Peyer's patch (tissue), 4 donors: ENCODE measurements around the gene HDAC4. TPM values are rescaled to one million over a fixed set of nuclear protein-coding genes. Genes with fewer than 3 reads are reported as not detected.

Experiments used
- DNase-seq, 3 donors: peaks; one replicate each; pipeline ENCODE4 v3.0.0-alpha.2; 2017 to 2019
- H3K27ac ChIP-seq, 4 donors: fragments of 200-600 bp; sonication (generic); one replicate each; pipeline ENCODE4 v1.5.1; 2016 to 2019
- H3K27me3 ChIP-seq, 2 donors: fragments of 200-600 bp; sonication (generic); one replicate each; pipeline ENCODE4 v1.5.1; 2019
- H3K36me3 ChIP-seq, 3 donors: fragments of 200-600 bp; sonication (generic); one replicate each; pipeline ENCODE4 v1.5.1; 2016 to 2019
- H3K4me1 ChIP-seq, 4 donors: fragments of 200-600 bp; sonication (generic); one replicate each; pipeline ENCODE4 v1.5.1; 2016 to 2019
- H3K4me3 ChIP-seq, 4 donors: fragments of 200-600 bp; sonication (generic); 1 replicate in 3 of 4; 2 replicates in 1 of 4; pipeline ENCODE4 v1.5.1; 2016 to 2019; ENCODE audit warnings: mild to moderate bottlenecking in 1 of 4
- H3K9me3 ChIP-seq, 4 donors: fragments of 200-600 bp; sonication (generic); one replicate each; pipeline ENCODE4 v1.5.1; 2016 to 2019; ENCODE audit warnings: mild to moderate bottlenecking in 1 of 4
- CTCF ChIP-seq, 6 experiments: fragments of 450-650 bp in 4 of 6; fragments of 200-600 bp in 2 of 6; sonication (generic) in 1 of 6; IDR thresholded peaks; one replicate each; pipeline ENCODE4 v1.5.1; 2017 to 2019; ENCODE audit warnings: antibody characterized with exemption in 6 of 6, mild to moderate bottlenecking in 3 of 6, moderate library complexity in 1 of 6
- POLR2A ChIP-seq, 2 donors: fragments of 450-650 bp; IDR thresholded peaks; one replicate each; pipeline ENCODE4 v1.5.1; 2017; ENCODE audit warnings: antibody characterized with exemption in 2 of 2, mild to moderate bottlenecking in 2 of 2, moderate library complexity in 2 of 2
- total RNA-seq, 4 donors: library from RNA; depleted of rRNA; stranded (reverse); fragments of >200 nt; gene quantifications; one replicate each; pipeline ENCODE4 v1.1.0, GENCODE V29; 2016

HDAC4 gene
- total RNA-seq, 4 donors from 2014 or later = 28.9 to 198 (median 102) TPM

DNA sequence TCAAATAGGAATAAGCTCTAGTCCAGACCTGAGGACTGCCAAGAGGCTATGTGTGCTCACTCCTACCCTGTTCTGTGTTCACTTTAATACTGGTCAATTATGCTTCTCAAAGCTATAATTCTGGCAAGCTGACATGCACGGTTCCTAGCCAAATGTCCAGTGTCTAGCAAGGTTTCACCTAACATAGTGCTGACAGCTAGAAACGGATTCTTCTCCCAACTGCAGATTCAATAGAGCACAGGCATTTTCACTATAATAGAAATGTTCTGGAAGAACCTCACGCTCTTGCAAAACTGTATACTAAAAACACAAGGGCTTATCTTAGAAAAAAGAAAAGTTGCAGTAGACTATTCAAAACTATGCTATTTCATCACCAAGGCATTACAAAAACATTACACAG is 45.1 kb downstream of the HDAC4 start:
- no peaks in the 10 kb centered on the region for H3K4me1 ChIP-seq
- TF ChIP-seq POLR2A (IDR thresholded peaks at IDR 0.05) (no peak), CTCF (IDR thresholded peaks at IDR 0.05) (no peak)
- no peak for DNase-seq
- H3K27me3 ChIP-seq = no peaks in the 10 kb centered on the region
- H3K36me3 ChIP-seq = no peaks in the 10 kb centered on the region
- peak overlapping the region in 1 of 4 donors; percentile 36 for H3K27ac ChIP-seq
- peaks cover 0 to 2% (median 0%) of the 10 kb centered on the region in 4 donors for H3K9me3 ChIP-seq
- H3K4me3 ChIP-seq = no peak overlapping the region

GRCh38 chr2:239355139-239355538 is 45.7 kb downstream of the HDAC4 start:
- DNase-seq = no peak
- no peaks in the 10 kb centered on the region for H3K27me3 ChIP-seq
- TF ChIP-seq POLR2A (IDR thresholded peaks at IDR 0.05) = no peak
- TF ChIP-seq CTCF (IDR thresholded peaks at IDR 0.05) = no peak
- no peaks in the 10 kb centered on the region for H3K4me1 ChIP-seq
- peak overlapping the region in 1 of 4 donors; percentile 36 for H3K27ac ChIP-seq
- H3K4me3 ChIP-seq = no peak overlapping the region
- H3K36me3 ChIP-seq = no peaks in the 10 kb centered on the region
- peaks cover 0 to 2% (median 0%) of the 10 kb centered on the region in 4 donors for H3K9me3 ChIP-seq

DNA sequence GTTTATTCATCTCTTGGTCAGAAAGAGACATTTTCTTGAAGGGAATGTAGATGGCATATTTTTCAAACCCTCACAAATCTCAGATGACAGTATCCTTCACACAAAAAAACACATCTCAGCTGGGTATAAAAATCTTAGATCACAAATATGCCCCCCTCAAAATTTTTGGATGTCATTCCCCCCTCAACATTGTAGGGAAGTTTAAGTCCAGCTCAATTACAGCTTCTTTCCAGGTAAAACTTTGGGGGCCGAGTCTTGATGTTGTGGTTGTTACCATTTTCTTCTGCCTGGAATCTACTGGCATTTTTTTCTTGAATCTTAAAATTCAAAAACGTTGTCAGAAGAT is 46.1 kb downstream of the HDAC4 start:
- TF ChIP-seq CTCF (IDR thresholded peaks at IDR 0.05) (no peak), POLR2A (IDR thresholded peaks at IDR 0.05) (no peak)

DNA sequence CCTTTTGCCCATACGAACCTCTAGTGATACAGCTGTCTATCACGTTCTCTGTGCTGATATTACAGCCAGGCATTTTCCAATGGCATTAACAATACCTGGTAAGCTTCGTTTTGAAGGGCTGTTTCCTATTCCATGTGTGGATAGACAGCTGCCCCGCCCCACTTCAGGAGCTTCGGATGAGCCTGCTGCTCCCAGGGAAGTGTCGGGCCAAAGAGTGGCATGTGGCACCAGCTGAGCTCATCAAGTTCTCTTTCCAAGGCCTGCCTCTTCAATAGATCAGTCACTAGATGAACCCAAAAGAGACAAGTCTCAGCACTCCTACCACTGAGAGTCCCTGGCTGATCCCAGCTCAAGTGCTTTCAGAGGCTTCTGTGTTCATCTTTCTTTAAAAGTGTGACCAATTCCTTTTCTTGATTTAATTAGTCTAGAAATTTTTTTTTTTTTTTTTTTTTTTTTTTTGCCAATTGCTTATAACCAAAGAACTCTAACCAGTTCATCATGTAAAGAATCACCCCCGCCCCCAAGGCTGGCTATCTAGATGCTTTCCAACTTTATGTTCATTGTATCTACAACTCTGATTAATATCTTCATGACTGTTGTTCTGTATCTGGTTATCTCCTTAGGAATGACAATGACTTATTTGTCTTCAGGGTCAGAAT is 46.6 kb downstream of the HDAC4 start:
- no peak for DNase-seq
- Histone ChIP-seq H3K27ac (no peak overlapping the region), H3K4me1 (peaks cover 0 to 6% (median 0%) of the 10 kb centered on the region in 4 donors)

More for the DNA sequence above, 46.1 kb downstream of the HDAC4 start:
- Histone ChIP-seq H3K36me3 (no peaks in the 10 kb centered on the region), H3K27me3 (no peaks in the 10 kb centered on the region), H3K4me3 (no peak overlapping the region), H3K4me1 (peaks cover 0 to 1% (median 0%) of the 10 kb centered on the region in 4 donors), H3K27ac (no peak overlapping the region), H3K9me3 (peaks cover 0 to 2% (median 0%) of the 10 kb centered on the region in 4 donors)
- no peak for DNase-seq

DNA sequence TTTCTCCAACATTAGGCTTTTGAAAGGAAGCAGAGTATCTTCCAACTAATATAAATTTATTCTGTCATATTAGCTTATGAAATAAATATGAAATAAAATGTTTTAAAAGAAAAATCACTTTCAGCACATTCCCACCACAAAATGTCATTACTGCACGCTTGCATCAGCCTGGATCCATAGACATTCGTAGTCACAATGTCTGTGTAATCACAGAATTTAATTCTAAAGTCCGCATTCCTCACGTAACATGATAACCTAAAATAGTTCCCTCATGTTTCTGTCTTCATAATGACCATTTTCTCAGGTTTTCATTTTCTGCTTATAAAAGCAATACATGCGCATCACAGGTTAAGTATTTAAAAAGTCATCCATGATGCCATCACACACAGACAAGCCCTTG is 47.1 kb downstream of the HDAC4 start:
- Histone ChIP-seq H3K9me3 (peaks cover 0 to 2% (median 0%) of the 10 kb centered on the region in 4 donors), H3K4me3 (no peak overlapping the region), H3K27ac (no peak overlapping the region), H3K36me3 (no peaks in the 10 kb centered on the region), H3K27me3 (no peaks in the 10 kb centered on the region), H3K4me1 (peaks cover 0 to 12% (median 0%) of the 10 kb centered on the region in 4 donors)
- DNase-seq = no peak
- TF ChIP-seq POLR2A (IDR thresholded peaks at IDR 0.05) = no peak
- TF ChIP-seq CTCF (IDR thresholded peaks at IDR 0.05) = no peak

More for the DNA sequence above, 46.6 kb downstream of the HDAC4 start:
- H3K27me3 ChIP-seq = no peaks in the 10 kb centered on the region
- no peak overlapping the region for H3K4me3 ChIP-seq
- H3K9me3 ChIP-seq = peaks cover 0 to 2% (median 0%) of the 10 kb centered on the region in 4 donors
- H3K36me3 ChIP-seq = no peaks in the 10 kb centered on the region
- TF ChIP-seq CTCF (IDR thresholded peaks at IDR 0.05) (no peak), POLR2A (IDR thresholded peaks at IDR 0.05) (no peak)
